T-cell (primary cell): Measurements from ENCODE around the gene SPHK1. TPM values are rescaled to one million over a fixed set of nuclear protein-coding genes. Genes with fewer than 3 reads are reported as not detected.

Experiments used
- ATAC-seq, 4 experiments: fragments of 200-7000 bp in 3 of 4; fragments of 150-1000 bp in 1 of 4; cut with Tn5 transposase; replicated peaks in 1 of 4; 1 replicate in 3 of 4; 2 replicates in 1 of 4; pipeline ENCODE4 v1.10.0; 2021; ENCODE audit warnings: moderate library complexity in 3 of 4, mild to moderate bottlenecking in 2 of 4, moderate number of reproducible peaks in 1 of 4
- CTCF ChIA-PET, 2 donors: fragments of 300-600 bp; sonication (Branson Sonifier 250); formaldehyde crosslinking; loops; one replicate each; lab custom pipeline; 2022; ENCODE audit warnings: antibody characterized with exemption in 2 of 2; lab: Charles Lee
- POLR2A ChIA-PET, 2 donors: fragments of 300-600 bp; sonication (Branson Sonifier 250); formaldehyde crosslinking; loops; one replicate each; lab custom pipeline; 2022; ENCODE audit warnings: antibody characterized with exemption in 2 of 2; lab: Charles Lee
- DNase-seq, 35 experiments: peaks; one replicate each; pipeline versions ENCODE4 v3.0.0 to v3.0.0-alpha.2; 2013 to 2023
- H3K27ac ChIP-seq: one replicate; pipeline ENCODE4 v1.5.1; 2013; ENCODE audit warnings: low read length
- H3K27me3 ChIP-seq, 2 experiments: replicated peaks in 1 of 2; 1 replicate in 1 of 2; 2 replicates in 1 of 2; pipeline versions ENCODE4 v1.6.1 to v1.7.0; 2013; ENCODE audit warnings: low read length in 1 of 2, mixed read lengths in 1 of 2; ENCODE audit not compliant: control insufficient read depth in 2 of 2, insufficient read depth in 2 of 2; ENCODE audit errors: extremely low read depth in 1 of 2
- H3K36me3 ChIP-seq, 2 donors: 1 replicate in 1 of 2; 2 replicates in 1 of 2; pipeline versions ENCODE4 v1.6.1 to v1.7.0; 2013; ENCODE audit warnings: low read length in 1 of 2; ENCODE audit not compliant: control insufficient read depth in 2 of 2, insufficient read depth in 1 of 2; ENCODE audit errors: extremely low read depth in 1 of 2
- H3K4me1 ChIP-seq, 2 experiments: 1 replicate in 1 of 2; 2 replicates in 1 of 2; pipeline versions ENCODE4 v1.6.1 to v1.7.0; 2013; ENCODE audit warnings: low read length in 2 of 2, mixed read lengths in 1 of 2; ENCODE audit not compliant: insufficient read depth in 2 of 2, control insufficient read depth in 1 of 2; ENCODE audit errors: extremely low read depth in 1 of 2
- H3K4me3 ChIP-seq, 2 donors: 1 replicate in 1 of 2; 2 replicates in 1 of 2; pipeline versions ENCODE4 v1.5.1 to v1.7.0; 2013; ENCODE audit warnings: mild to moderate bottlenecking in 2 of 2, low read length in 1 of 2, moderate library complexity in 1 of 2; ENCODE audit not compliant: control insufficient read depth in 1 of 2; ENCODE audit errors: extremely low read depth in 1 of 2
- H3K9me3 ChIP-seq: 2 replicates; pipeline ENCODE4 v1.7.0; 2013
- H3K27ac Mint-ChIP-seq, 2 donors: one replicate each; pipeline ENCODE4 v1.8.0; 2020 to 2021; ENCODE audit warnings: mild to moderate bottlenecking in 2 of 2, mixed read lengths in 2 of 2
- H3K27me3 Mint-ChIP-seq, 2 donors: one replicate each; pipeline ENCODE4 v1.8.0; 2021 to 2022; ENCODE audit warnings: mixed read lengths in 2 of 2
- H3K36me3 Mint-ChIP-seq: one replicate; pipeline ENCODE4 v1.8.0; 2021; ENCODE audit warnings: mixed read lengths
- H3K4me1 Mint-ChIP-seq, 3 donors: one replicate each; pipeline ENCODE4 v1.8.0; 2020 to 2022; ENCODE audit warnings: mixed read lengths in 3 of 3, mild to moderate bottlenecking in 1 of 3
- H3K4me3 Mint-ChIP-seq, 3 donors: one replicate each; pipeline ENCODE4 v1.8.0; 2020 to 2022; ENCODE audit warnings: mild to moderate bottlenecking in 3 of 3, mixed read lengths in 3 of 3, moderate library complexity in 3 of 3
- H3K9me3 Mint-ChIP-seq, 3 donors: one replicate each; pipeline ENCODE4 v1.8.0; 2020 to 2022; ENCODE audit warnings: mixed read lengths in 3 of 3
- WGBS: methylation state at CpG from one replicate; pipeline ENCODE4 v1.1.5; 2013; ENCODE audit warnings: missing lambda C conversion rate; ENCODE audit not compliant: insufficient coverage; 5-methylcytosine and 5-hydroxymethylcytosine counted together
- total RNA-seq, 35 experiments: library from RNA in 6 of 35; stranded (reverse) in 6 of 35; fragments of 120-200 nt in 1 of 35; gene quantifications; one replicate each; pipeline versions ENCODE4 v1.2.1 to v1.2.4 and lab custom pipeline; 2013 to 2026

Gene SPHK1
- total RNA-seq, 5 donors from 2014 or later (not counting 1 experiment from before 2014, with no cell fraction given), result 0.70 to 1.6 (median 1.3) TPM

DNA sequence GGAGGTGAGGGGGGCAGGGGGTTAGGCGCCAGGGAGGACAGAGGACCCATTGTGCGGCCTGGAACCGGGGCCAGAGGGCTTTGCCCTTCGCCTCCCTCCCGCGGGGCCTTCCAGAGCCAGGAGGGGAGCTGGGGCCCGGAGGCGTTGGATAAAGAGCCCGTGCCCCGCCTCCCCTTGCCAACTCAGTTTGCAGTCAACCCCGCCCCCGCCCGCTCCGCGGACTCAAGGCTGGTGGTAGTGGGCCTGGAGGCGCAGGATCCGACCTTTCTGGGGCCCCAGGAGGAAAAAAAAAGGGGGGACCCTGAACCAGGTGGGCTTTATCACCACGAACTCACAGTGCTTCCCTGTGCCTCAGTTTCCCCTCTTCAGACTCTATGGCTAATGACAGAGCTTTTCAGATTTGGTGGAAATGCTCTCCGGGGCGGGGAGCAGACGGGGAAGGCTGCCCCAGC, 2.0 kb upstream of the SPHK1 start:
- Mint-ChIP-seq H3K4me3 (peak overlapping the region; percentile 75 to 94 (median 81)), H3K4me1 (peaks cover 4 to 15% (median 10%) of the 10 kb centered on the region in 3 donors), H3K36me3 (no peaks in the 10 kb centered on the region), H3K27ac (no peak overlapping the region), H3K9me3 (no peaks in the 10 kb centered on the region), H3K27me3 (peaks cover 0 to 1% of the 10 kb centered on the region in 2 donors)
- no peaks in the 10 kb centered on the region for H3K9me3 ChIP-seq
- CTCF ChIA-PET, result interaction anchor here (0.6 to 3.5 kb wide), 2 partner anchors 16 to 733 kb away, joined by 3 to 11 read pairs; no protein-coding TSS in a partner anchor
- H3K27me3 ChIP-seq, result peaks cover 0 to 33% of the 10 kb centered on the region in 2 experiments
- no peaks in the 10 kb centered on the region for H3K36me3 ChIP-seq
- WGBS, result 31% methylated on average over 13 of the region's 21 CpGs
- no peak for DNase-seq
- ATAC-seq, result no peak
- peak overlapping the region; percentile 58 to 60 for H3K4me3 ChIP-seq
- POLR2A ChIA-PET, result no interaction called here
- H3K4me1 ChIP-seq, result peaks cover 10 to 32% of the 10 kb centered on the region in 2 experiments
- no peak overlapping the region for H3K27ac ChIP-seq

- Mint-ChIP-seq H3K9me3 (no peaks in the 10 kb centered on the region), H3K4me3 (peak overlapping the region; percentile 82 to 94 (median 89)), H3K27ac (no peak overlapping the region), H3K36me3 (no peaks in the 10 kb centered on the region), H3K4me1 (peaks cover 4 to 15% (median 10%) of the 10 kb centered on the region in 3 donors), H3K27me3 (peaks cover 0 to 1% of the 10 kb centered on the region in 2 donors)
- H3K4me3 ChIP-seq, result peak overlapping the region; percentile 58 to 60
- no peak overlapping the region for H3K27ac ChIP-seq
- under 1% methylated on average over 58 of the region's 80 CpGs for WGBS
- DNase-seq (peak in 29 of 35 experiments; percentile 10 to 70 (median 38)), ATAC-seq (peak; percentile 60 to 67 (median 62))
- H3K36me3 ChIP-seq, result no peaks in the 10 kb centered on the region
- CTCF ChIA-PET, result interaction anchor here (0.6 to 3.5 kb wide), 3 partner anchors 15 to 197 kb away, joined by 4 to 11 read pairs (median 7); no protein-coding TSS in a partner anchor
- H3K4me1 ChIP-seq, result peaks cover 10 to 32% of the 10 kb centered on the region in 2 experiments
- H3K27me3 ChIP-seq, result peaks cover 0 to 33% of the 10 kb centered on the region in 2 experiments
- no peaks in the 10 kb centered on the region for H3K9me3 ChIP-seq
- POLR2A ChIA-PET, result interaction anchor here (0.6 to 0.7 kb wide), 2 partner anchors 30 to 587 kb away, joined by 3 to 7 read pairs; no protein-coding TSS in a partner anchor
These were observed 1.4 kb upstream of the SPHK1 start for GRCh38 chr17:76382803-76383545.

GRCh38 chr17:76383546-76384221, 725 bp upstream of the SPHK1 start:
- H3K9me3 Mint-ChIP-seq, result no peaks in the 10 kb centered on the region
- peak in 29 of 35 experiments; percentile 9 to 64 (median 23) for DNase-seq
- H3K27ac Mint-ChIP-seq, result peak overlapping the region; percentile 28 to 36
- ATAC-seq, result peak; percentile 29 to 52 (median 30)
- Histone ChIP-seq H3K4me3 (peak overlapping the region; percentile 58 to 84), H3K27me3 (peaks cover 0 to 33% of the 10 kb centered on the region in 2 experiments), H3K9me3 (no peaks in the 10 kb centered on the region), H3K36me3 (peaks cover 0 to under 1% of the 10 kb centered on the region in 2 donors), H3K27ac (no peak overlapping the region), H3K4me1 (peaks cover 10 to 32% of the 10 kb centered on the region in 2 experiments)
- peaks cover 0 to 1% of the 10 kb centered on the region in 2 donors for H3K27me3 Mint-ChIP-seq
- H3K4me1 Mint-ChIP-seq, result peaks cover 4 to 13% (median 10%) of the 10 kb centered on the region in 3 donors
- no peaks in the 10 kb centered on the region for H3K36me3 Mint-ChIP-seq
- under 1% methylated on average over 60 of the region's 65 CpGs for WGBS
- H3K4me3 Mint-ChIP-seq, result peak overlapping the region; percentile 82 to 94 (median 89)
- ChIA-PET POLR2A (interaction anchor here (0.6 to 0.7 kb wide), 2 partner anchors 31 to 588 kb away, joined by 3 to 7 read pairs; no protein-coding TSS in a partner anchor), CTCF (interaction anchor here (0.6 to 3.5 kb wide), 3 partner anchors 14 to 198 kb away, joined by 4 to 11 read pairs (median 7); no protein-coding TSS in a partner anchor)

GRCh38 chr17:76384987-76385891, 830 bp downstream of the SPHK1 start:
- H3K9me3 Mint-ChIP-seq, result no peaks in the 10 kb centered on the region
- H3K27ac Mint-ChIP-seq, result no peak overlapping the region
- H3K27ac ChIP-seq, result no peak overlapping the region
- H3K4me1 Mint-ChIP-seq, result peaks cover 4 to 13% (median 10%) of the 10 kb centered on the region in 3 donors
- CTCF ChIA-PET, result interaction anchor here (0.5 to 3.5 kb wide), 9 partner anchors 13 to 377 kb away, joined by 3 to 11 read pairs (median 3); no protein-coding TSS in a partner anchor
- peaks cover 0 to 33% of the 10 kb centered on the region in 2 experiments for H3K27me3 ChIP-seq
- POLR2A ChIA-PET, result no interaction called here
- peak overlapping the region; percentile 62 to 64 (median 64) for H3K4me3 Mint-ChIP-seq
- WGBS, result 3% methylated on average over 61 of the region's 74 CpGs
- peaks cover 10 to 32% of the 10 kb centered on the region in 2 experiments for H3K4me1 ChIP-seq
- DNase-seq, result peak in 6 of 35 experiments; percentile 13 to 55 (median 31)
- no peaks in the 10 kb centered on the region for H3K9me3 ChIP-seq
- H3K36me3 Mint-ChIP-seq, result peaks cover 4% of the 10 kb centered on the region
- peaks cover 4 to 7% of the 10 kb centered on the region in 2 donors for H3K36me3 ChIP-seq
- peak in 2 of 4 experiments; percentile 5 to 6 for ATAC-seq
- H3K27me3 Mint-ChIP-seq, result peaks cover 0 to 1% of the 10 kb centered on the region in 2 donors
- H3K4me3 ChIP-seq, result peak overlapping the region; percentile 37 to 84

- H3K27ac Mint-ChIP-seq, result no peak overlapping the region
- peak; percentile 26 to 45 (median 42) for ATAC-seq
These were observed 1.7 kb downstream of the SPHK1 start for GRCh38 chr17:76385892-76386786.

More at GRCh38 chr17:76385892-76386786, 1.7 kb downstream of the SPHK1 start:
- Histone ChIP-seq H3K36me3 (peaks cover 11 to 15% of the 10 kb centered on the region in 2 donors), H3K27ac (no peak overlapping the region), H3K9me3 (no peaks in the 10 kb centered on the region), H3K4me3 (peak overlapping the region; percentile 37 to 84), H3K27me3 (peaks cover 0 to 33% of the 10 kb centered on the region in 2 experiments), H3K4me1 (peaks cover 10 to 32% of the 10 kb centered on the region in 2 experiments)
- Mint-ChIP-seq H3K4me1 (peaks cover 4 to 13% (median 10%) of the 10 kb centered on the region in 3 donors), H3K4me3 (peak overlapping the region; percentile 59 to 64 (median 64)), H3K36me3 (peaks cover 5% of the 10 kb centered on the region), H3K27me3 (peaks cover 0 to 1% of the 10 kb centered on the region in 2 donors), H3K9me3 (no peaks in the 10 kb centered on the region)
- ChIA-PET POLR2A (no interaction called here), CTCF (interaction anchor here (0.6 to 1.0 kb wide), 5 partner anchors 12 to 171 kb away, joined by 3 to 4 read pairs (median 3); no protein-coding TSS in a partner anchor)
- DNase-seq, result peak; percentile 64 to 90 (median 79)
- WGBS, result 53% methylated on average over 52 of the region's 52 CpGs
